HEK293T (cell line): Measurements from ENCODE around the gene HARS1.
"Not testable (repeated sequence)": the region's sequence is repeated elsewhere in the genome, so short reads cannot be mapped to it uniquely, and the experiment has no call there.

ENCODE experiments used
- CTCF ChIA-PET: fragments of 350-600 bp; formaldehyde crosslinking; extraction: SDS; loops from one replicate; lab custom pipeline; 2021; ENCODE audit warnings: antibody characterized with exemption, inconsistent platforms; lab: Yijun Ruan, JAX
- POLR2A ChIA-PET: fragments of 350-600 bp; formaldehyde crosslinking; extraction: SDS; loops from one replicate; lab custom pipeline; 2020; ENCODE audit warnings: antibody characterized with exemption, inconsistent platforms; lab: Yijun Ruan, JAX
- DNase-seq: peaks from one replicate; pipeline ENCODE4 v3.0.0; 2012; ENCODE audit warnings: mixed read lengths; ENCODE audit errors: extremely low spot score
- ARNT ChIP-seq: fragments of 450-650 bp; IDR thresholded peaks from 2 replicates; pipeline ENCODE4 v1.6.1; 2017; ENCODE audit warnings: mild to moderate bottlenecking
- BHLHE40 ChIP-seq: fragments of 450-650 bp; IDR thresholded peaks from 2 replicates; pipeline ENCODE4 v1.6.1; 2016; ENCODE audit warnings: mild to moderate bottlenecking, moderate library complexity, borderline replicate concordance
- CTBP1 ChIP-seq: fragments of 450-650 bp; IDR thresholded peaks from 2 replicates; pipeline ENCODE4 v1.6.1; 2016; ENCODE audit warnings: borderline replicate concordance
- ELF4 ChIP-seq: fragments of 450-650 bp; IDR thresholded peaks from 2 replicates; pipeline ENCODE4 v1.6.1; 2017; ENCODE audit warnings: antibody characterized with exemption
- FOXA1 ChIP-seq: fragments of 450-650 bp; IDR thresholded peaks from 2 replicates; pipeline ENCODE4 v1.6.1; 2016; ENCODE audit warnings: mild to moderate bottlenecking
- FOXK2 ChIP-seq: fragments of 450-650 bp; IDR thresholded peaks from 2 replicates; pipeline ENCODE4 v1.6.1; 2016; ENCODE audit warnings: mild to moderate bottlenecking
- FOXM1 ChIP-seq: fragments of 450-650 bp; IDR thresholded peaks from 2 replicates; pipeline ENCODE4 v1.6.1; 2017; ENCODE audit warnings: mild to moderate bottlenecking, borderline replicate concordance
- HDGF ChIP-seq: fragments of 450-650 bp; IDR thresholded peaks from 2 replicates; pipeline ENCODE4 v1.6.1; 2017; ENCODE audit warnings: antibody characterized with exemption, borderline replicate concordance
- L3MBTL2 ChIP-seq: fragments of 450-650 bp; conservative IDR thresholded peaks from 2 replicates; pipeline ENCODE4 v1.6.1; 2016; ENCODE audit warnings: mild to moderate bottlenecking
- LEF1 ChIP-seq: fragments of 450-650 bp; IDR thresholded peaks from 2 replicates; pipeline ENCODE4 v1.6.1; 2017; ENCODE audit warnings: mild to moderate bottlenecking, borderline replicate concordance
- NFRKB ChIP-seq: fragments of 450-650 bp; IDR thresholded peaks from 2 replicates; pipeline ENCODE4 v1.6.1; 2016; ENCODE audit warnings: mild to moderate bottlenecking, moderate library complexity
- PKNOX1 ChIP-seq: fragments of 450-650 bp; IDR thresholded peaks from 2 replicates; pipeline ENCODE4 v1.6.1; 2016
- SP1 ChIP-seq: fragments of 450-650 bp; IDR thresholded peaks from 2 replicates; pipeline ENCODE4 v1.6.1; 2017
- SUZ12 ChIP-seq: fragments of 450-650 bp; IDR thresholded peaks from 2 replicates; pipeline ENCODE4 v1.6.1; 2016; ENCODE audit warnings: mild to moderate bottlenecking
- TARDBP ChIP-seq: fragments of 450-650 bp; IDR thresholded peaks from 2 replicates; pipeline ENCODE4 v1.6.1; 2016
- ZNF384 ChIP-seq: fragments of 450-650 bp; IDR thresholded peaks from 2 replicates; pipeline ENCODE4 v1.6.1; 2016

HARS1 gene

GRCh38 chr5:140673187-140673976, 17.8 kb downstream of the HARS1 start, which contains the start of gene DND1:
Gene DND1 (minus strand): TSS chr5:140673576. CDS start chr5:140673542, 34 bp downstream.
- ChIA-PET POLR2A (interaction anchor here (1.1 to 1.5 kb wide), 2 partner anchors 18 to 1296 kb away, joined by 3 to 6 read pairs; partner anchors contain the start of genes HARS1, HARS2 and RNF14), CTCF (no interaction called here)
- no peak for DNase-seq
- TF ChIP-seq CTBP1 (no peak), HDGF (no peak), ARNT (no peak), FOXK2 (no peak), BHLHE40 (no peak), SUZ12 (no peak)

- ChIA-PET CTCF (no interaction called here), POLR2A (interaction anchor here (1.1 to 1.5 kb wide), 2 partner anchors 18 to 47 kb away, joined by 3 to 6 read pairs; partner anchors contain the start of genes HARS1 and HARS2)
- no peak for DNase-seq
These were observed 18.5 kb downstream of the HARS1 start for GRCh38 chr5:140672455-140673186.

GRCh38 chr5:140671472-140672125, 19.6 kb downstream of the HARS1 start:
- no peak for DNase-seq
- no peak for TF ChIP-seq PKNOX1
- TF ChIP-seq FOXM1: no peak
- TF ChIP-seq ELF4: no peak
- TF ChIP-seq L3MBTL2: no peak
- no peak for TF ChIP-seq FOXA1
- no peak for TF ChIP-seq CTBP1
- no peak for TF ChIP-seq ZNF384
- TF ChIP-seq TARDBP: no peak
- no peak for TF ChIP-seq ARNT
- no peak for TF ChIP-seq SP1
- TF ChIP-seq SUZ12: no peak
- TF ChIP-seq NFRKB: no peak
- no peak for TF ChIP-seq LEF1
- TF ChIP-seq HDGF: no peak
- TF ChIP-seq BHLHE40: no peak
- TF ChIP-seq FOXK2: no peak
- CTCF ChIA-PET: no interaction called here
- POLR2A ChIA-PET: interaction anchor here (1.1 kb wide), 1 partner anchor 48 kb away, joined by 3 read pairs; no protein-coding TSS in a partner anchor

More at GRCh38 chr5:140672455-140673186, 18.5 kb downstream of the HARS1 start:
- no peak for TF ChIP-seq NFRKB
- no peak for TF ChIP-seq SP1

GRCh38 chr5:140671035-140671434, 20.1 kb downstream of the HARS1 start:
- POLR2A ChIA-PET: not testable (repeated sequence)

GRCh38 chr5:140664359-140665119, 26.6 kb downstream of the HARS1 start, which contains the start of gene WDR55:
Gene WDR55 (plus strand): TSS chr5:140664904. CDS start chr5:140664913, 9 bp downstream.
- POLR2A ChIA-PET: interaction anchor here (1.3 to 4.8 kb wide), 4 partner anchors 10 to 107 kb away, joined by 3 to 46 read pairs (median 10); partner anchors contain the start of genes HARS1, HARS2, IK and NDUFA2
- TF ChIP-seq ELF4 (peak; percentile 76), NFRKB (no peak), LEF1 (no peak), L3MBTL2 (peak; percentile 27; the same call in 1 of the 2 replicates), PKNOX1 (peak; percentile 82)
- DNase-seq: peak; percentile 94
- CTCF ChIA-PET: no interaction called here

More at GRCh38 chr5:140671035-140671434, 20.1 kb downstream of the HARS1 start:
- CTCF ChIA-PET, DNase-seq: not testable (repeated sequence)

- CTCF ChIA-PET: no interaction called here
- no peak for TF ChIP-seq ZNF384
- TF ChIP-seq L3MBTL2: peak; percentile 38; the same call in 1 of the 2 replicates
- no peak for DNase-seq
- POLR2A ChIA-PET: interaction anchor here (1.3 to 4.8 kb wide), 3 partner anchors 11 to 27 kb away, joined by 8 to 46 read pairs (median 13); partner anchors contain the start of genes HARS1, HARS2, IK and NDUFA2
These were observed 27.2 kb downstream of the HARS1 start for GRCh38 chr5:140664030-140664358.

GRCh38 chr5:140660371-140660770, 30.8 kb downstream of the HARS1 start:
- DNase-seq, CTCF ChIA-PET: not testable (repeated sequence)
- POLR2A ChIA-PET: interaction anchor here (1.4 kb wide), 1 partner anchor 13 kb away, joined by 3 read pairs; the partner anchor contains the start of genes IK and NDUFA2
